Right atrium auricular region (tissue), 2 donors: ENCODE data around the gene PPFIA2. TPM values are rescaled to one million over a fixed set of nuclear protein-coding genes. Genes with fewer than 3 reads are reported as not detected.

Source experiments
- DNase-seq: peaks from one replicate; pipeline ENCODE4 v3.0.0-alpha.2; 2019; ENCODE audit warnings: low spot score
- H3K27ac ChIP-seq, 2 donors: fragments of 200-600 bp; sonication (generic); 1 replicate in 1 of 2; 2 replicates in 1 of 2; pipeline ENCODE4 v1.5.1; 2016 to 2019
- H3K27me3 ChIP-seq, 2 donors: fragments of 200-600 bp; sonication (generic); one replicate each; pipeline versions ENCODE4 v1.5.1 to v1.6.0; 2017 to 2019
- H3K36me3 ChIP-seq: fragments of 200-600 bp; sonication (generic); one replicate; pipeline ENCODE4 v1.5.1; 2016
- H3K4me1 ChIP-seq, 2 donors: fragments of 200-600 bp; sonication (generic); one replicate each; pipeline versions ENCODE4 v1.5.1 to v1.6.0; 2017 to 2019
- H3K4me3 ChIP-seq, 2 donors: fragments of 200-600 bp; sonication (generic); 1 replicate in 1 of 2; 2 replicates in 1 of 2; pipeline ENCODE4 v1.5.1; 2017 to 2019; ENCODE audit warnings: mild to moderate bottlenecking in 1 of 2, moderate library complexity in 1 of 2
- H3K9me3 ChIP-seq, 2 donors: fragments of 200-600 bp; sonication (generic); one replicate each; pipeline ENCODE4 v1.5.1; 2019
- CTCF ChIP-seq, 2 donors: fragments of 200-600 bp; sonication (generic); IDR thresholded peaks; one replicate each; pipeline ENCODE4 v1.5.1; 2019; ENCODE audit warnings: antibody characterized with exemption in 2 of 2
- total RNA-seq, 2 donors: library from RNA; depleted of rRNA; stranded (reverse); fragments of >200 nt; gene quantifications; one replicate each; pipeline ENCODE4 v1.1.0, GENCODE V29; 2016

The PPFIA2 gene
- total RNA-seq, 2 donors from 2014 or later, result 0.20 to 0.48 TPM

GRCh38 chr12:81296556-81297305 is 462.4 kb downstream of the PPFIA2 start:
- no peak overlapping the region for H3K27ac ChIP-seq
- H3K9me3 ChIP-seq, result no peaks in the 10 kb centered on the region
- no peaks in the 10 kb centered on the region for H3K36me3 ChIP-seq
- no peak for TF ChIP-seq CTCF (IDR thresholded peaks at IDR 0.05)
- no peaks in the 10 kb centered on the region for H3K27me3 ChIP-seq
- H3K4me1 ChIP-seq, result no peaks in the 10 kb centered on the region
- no peak for DNase-seq
- H3K4me3 ChIP-seq, result no peak overlapping the region

GRCh38 chr12:81295251-81295650 is 463.9 kb downstream of the PPFIA2 start:
- no peaks in the 10 kb centered on the region for H3K4me1 ChIP-seq
- no peaks in the 10 kb centered on the region for H3K36me3 ChIP-seq
- no peak for TF ChIP-seq CTCF (IDR thresholded peaks at IDR 0.05)
- no peak overlapping the region for H3K4me3 ChIP-seq
- H3K27me3 ChIP-seq, result no peaks in the 10 kb centered on the region
- H3K9me3 ChIP-seq, result no peaks in the 10 kb centered on the region
- no peak for DNase-seq
- H3K27ac ChIP-seq, result no peak overlapping the region

GRCh38 chr12:81294325-81295190 is 464.6 kb downstream of the PPFIA2 start:
- Histone ChIP-seq H3K27ac (no peak overlapping the region), H3K27me3 (no peaks in the 10 kb centered on the region), H3K4me1 (no peaks in the 10 kb centered on the region), H3K36me3 (no peaks in the 10 kb centered on the region), H3K4me3 (no peak overlapping the region), H3K9me3 (no peaks in the 10 kb centered on the region)
- TF ChIP-seq CTCF (IDR thresholded peaks at IDR 0.05), result no peak
- DNase-seq, result no peak

- no peak for TF ChIP-seq CTCF (IDR thresholded peaks at IDR 0.05)
- H3K27ac ChIP-seq, result no peak overlapping the region
- H3K27me3 ChIP-seq, result no peaks in the 10 kb centered on the region
- H3K4me1 ChIP-seq, result no peaks in the 10 kb centered on the region
- H3K9me3 ChIP-seq, result no peaks in the 10 kb centered on the region
- H3K36me3 ChIP-seq, result no peaks in the 10 kb centered on the region
- DNase-seq, result no peak
- no peak overlapping the region for H3K4me3 ChIP-seq
Observed at GRCh38 chr12:81288651-81289050, 470.5 kb downstream of the PPFIA2 start.

GRCh38 chr12:81284137-81284536 is 475.0 kb downstream of the PPFIA2 start:
- H3K27me3 ChIP-seq, result no peaks in the 10 kb centered on the region
- no peak overlapping the region for H3K27ac ChIP-seq
- no peaks in the 10 kb centered on the region for H3K4me1 ChIP-seq
- TF ChIP-seq CTCF (IDR thresholded peaks at IDR 0.05), result no peak
- DNase-seq, result no peak
- no peaks in the 10 kb centered on the region for H3K36me3 ChIP-seq
- no peak overlapping the region for H3K4me3 ChIP-seq
- no peaks in the 10 kb centered on the region for H3K9me3 ChIP-seq
